ENCODE measurements around the gene PTPRD. TPM values are rescaled to one million over a fixed set of nuclear protein-coding genes. Genes with fewer than 3 reads are reported as not detected.

The PTPRD gene
- total RNA-seq, 1 donor from 2014 or later, result 5.7 TPM

- no peaks in the 10 kb centered on the region for H3K4me1 Mint-ChIP-seq (ENCODE audit: low read depth)
- H3K9me3 Mint-ChIP-seq (ENCODE audit: low read depth), result no peaks in the 10 kb centered on the region
- no peaks in the 10 kb centered on the region for H3K36me3 Mint-ChIP-seq (ENCODE audit: low read depth)
- no peak overlapping the region for H3K27ac Mint-ChIP-seq (ENCODE audit: unreplicated experiment)
- DNase-seq (ENCODE audit: low spot score), result no peak
- H3K27me3 Mint-ChIP-seq (ENCODE audit: low read depth), result peaks cover 8% of the 10 kb centered on the region
- no peak overlapping the region for H3K4me3 Mint-ChIP-seq (ENCODE audit: unreplicated experiment)
- TF ChIP-seq CTCF (IDR thresholded peaks at IDR 0.05), result no peak
Observed at GRCh38 chr9:10052916-10053315, 559.9 kb downstream of the PTPRD start.

DNA sequence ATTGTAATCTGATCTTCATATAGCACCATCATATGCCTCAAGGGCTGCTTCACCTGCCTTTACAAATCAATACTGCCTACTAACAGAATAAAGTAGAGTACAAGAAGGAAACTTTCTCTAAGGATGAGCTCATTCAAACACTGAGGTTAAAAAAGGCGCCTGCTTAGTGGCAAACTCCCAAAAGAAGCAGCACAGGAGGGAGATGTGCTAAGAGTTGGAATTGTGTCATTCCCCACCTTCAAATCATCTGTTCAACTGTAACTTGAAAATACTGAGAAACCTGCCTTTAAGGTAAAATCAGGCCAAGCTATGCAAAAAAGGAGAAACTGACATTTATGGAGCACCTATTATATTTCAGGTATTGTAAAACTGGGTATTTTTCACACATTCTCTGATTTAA, 560.6 kb downstream of the PTPRD start:
- peaks cover 8% of the 10 kb centered on the region for H3K27me3 Mint-ChIP-seq (ENCODE audit: low read depth)
- TF ChIP-seq CTCF (IDR thresholded peaks at IDR 0.05), result no peak
- no peaks in the 10 kb centered on the region for H3K36me3 Mint-ChIP-seq (ENCODE audit: low read depth)
- no peak overlapping the region for H3K27ac Mint-ChIP-seq (ENCODE audit: unreplicated experiment)
- no peaks in the 10 kb centered on the region for H3K4me1 Mint-ChIP-seq (ENCODE audit: low read depth)
- no peaks in the 10 kb centered on the region for H3K9me3 Mint-ChIP-seq (ENCODE audit: low read depth)
- no peak for DNase-seq (ENCODE audit: low spot score)
- no peak overlapping the region for H3K4me3 Mint-ChIP-seq (ENCODE audit: unreplicated experiment)

GRCh38 chr9:10050016-10050415, 562.8 kb downstream of the PTPRD start:
- Mint-ChIP-seq H3K4me3 (ENCODE audit: unreplicated experiment) (no peak overlapping the region), H3K27ac (ENCODE audit: unreplicated experiment) (no peak overlapping the region), H3K36me3 (ENCODE audit: low read depth) (no peaks in the 10 kb centered on the region), H3K9me3 (ENCODE audit: low read depth) (no peaks in the 10 kb centered on the region), H3K27me3 (ENCODE audit: low read depth) (peaks cover 8% of the 10 kb centered on the region), H3K4me1 (ENCODE audit: low read depth) (no peaks in the 10 kb centered on the region)
- no peak for DNase-seq (ENCODE audit: low spot score)
- no peak for TF ChIP-seq CTCF (IDR thresholded peaks at IDR 0.05)

GRCh38 chr9:10048994-10049393, 563.8 kb downstream of the PTPRD start:
- Mint-ChIP-seq H3K4me3 (ENCODE audit: unreplicated experiment) (no peak overlapping the region), H3K27me3 (ENCODE audit: low read depth) (peaks cover 11% of the 10 kb centered on the region), H3K4me1 (ENCODE audit: low read depth) (no peaks in the 10 kb centered on the region), H3K9me3 (ENCODE audit: low read depth) (no peaks in the 10 kb centered on the region), H3K36me3 (ENCODE audit: low read depth) (no peaks in the 10 kb centered on the region), H3K27ac (ENCODE audit: unreplicated experiment) (no peak overlapping the region)
- TF ChIP-seq CTCF (IDR thresholded peaks at IDR 0.05), result no peak
- no peak for DNase-seq (ENCODE audit: low spot score)

- Mint-ChIP-seq H3K4me3 (ENCODE audit: unreplicated experiment) (no peak overlapping the region), H3K27me3 (ENCODE audit: low read depth) (peaks cover 18% of the 10 kb centered on the region), H3K27ac (ENCODE audit: unreplicated experiment) (no peak overlapping the region), H3K4me1 (ENCODE audit: low read depth) (peaks cover 4% of the 10 kb centered on the region), H3K36me3 (ENCODE audit: low read depth) (no peaks in the 10 kb centered on the region), H3K9me3 (ENCODE audit: low read depth) (no peaks in the 10 kb centered on the region)
- TF ChIP-seq CTCF (IDR thresholded peaks at IDR 0.05), result peak; percentile 75
- no peak for DNase-seq (ENCODE audit: low spot score)
Observed at GRCh38 chr9:10045598-10045997, 567.2 kb downstream of the PTPRD start.

Data from chondrocyte (in vitro differentiated cells).